ENCODE measurements around the gene LGR6.
"Not testable (repeated sequence)": the region's sequence is repeated elsewhere in the genome, so short reads cannot be mapped to it uniquely, and the experiment has no call there.

Gene LGR6

DNA sequence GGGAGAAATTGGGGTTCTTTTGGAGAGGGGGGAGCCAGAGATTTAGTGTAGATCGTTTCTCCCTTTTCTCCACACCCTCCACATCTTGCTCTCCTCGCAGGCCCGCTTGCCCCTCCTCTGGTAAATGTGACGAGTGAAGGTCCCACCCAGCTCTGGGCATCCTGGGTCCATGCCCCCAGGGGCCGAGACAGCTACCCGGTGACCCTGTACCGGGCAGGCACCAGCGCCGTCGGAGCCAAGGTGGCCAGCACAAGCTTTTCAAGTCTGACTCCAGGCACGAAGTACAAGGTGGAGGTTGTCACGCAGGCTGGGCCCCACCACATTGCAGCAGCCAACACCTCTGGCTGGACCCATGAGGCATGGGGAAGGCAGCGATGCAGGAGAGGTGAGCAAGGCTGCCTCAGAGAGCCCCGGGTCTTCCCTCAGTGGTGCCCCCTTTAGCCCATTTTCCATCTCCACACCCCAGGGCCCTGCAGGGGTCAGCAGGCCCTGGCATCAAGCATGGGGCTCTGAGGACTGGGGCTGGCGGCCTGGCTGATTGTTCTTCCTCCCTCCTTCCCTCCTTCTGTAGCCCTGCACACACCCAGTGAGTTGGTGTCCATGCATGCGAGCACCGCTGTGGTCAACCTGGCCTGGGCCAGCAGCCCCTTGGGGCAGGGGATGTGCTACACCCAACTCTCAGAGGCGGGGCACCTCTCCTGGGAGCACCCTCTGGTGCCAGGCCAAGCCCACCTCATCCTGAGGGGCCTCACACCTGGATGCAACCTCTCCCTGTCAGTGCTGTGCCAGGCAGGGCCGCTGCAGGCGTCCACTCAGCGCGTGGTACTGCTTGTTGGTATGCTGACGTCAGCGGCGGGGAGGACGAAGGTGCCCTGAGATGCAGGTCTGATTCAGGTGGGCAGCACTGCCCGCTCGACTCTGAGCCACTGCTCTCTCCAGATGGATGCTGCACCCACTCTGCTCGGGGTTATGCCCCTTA, 16.4 kb upstream of the LGR6 start:
- DNase-seq (ENCODE audit: low spot score): no peak

DNA sequence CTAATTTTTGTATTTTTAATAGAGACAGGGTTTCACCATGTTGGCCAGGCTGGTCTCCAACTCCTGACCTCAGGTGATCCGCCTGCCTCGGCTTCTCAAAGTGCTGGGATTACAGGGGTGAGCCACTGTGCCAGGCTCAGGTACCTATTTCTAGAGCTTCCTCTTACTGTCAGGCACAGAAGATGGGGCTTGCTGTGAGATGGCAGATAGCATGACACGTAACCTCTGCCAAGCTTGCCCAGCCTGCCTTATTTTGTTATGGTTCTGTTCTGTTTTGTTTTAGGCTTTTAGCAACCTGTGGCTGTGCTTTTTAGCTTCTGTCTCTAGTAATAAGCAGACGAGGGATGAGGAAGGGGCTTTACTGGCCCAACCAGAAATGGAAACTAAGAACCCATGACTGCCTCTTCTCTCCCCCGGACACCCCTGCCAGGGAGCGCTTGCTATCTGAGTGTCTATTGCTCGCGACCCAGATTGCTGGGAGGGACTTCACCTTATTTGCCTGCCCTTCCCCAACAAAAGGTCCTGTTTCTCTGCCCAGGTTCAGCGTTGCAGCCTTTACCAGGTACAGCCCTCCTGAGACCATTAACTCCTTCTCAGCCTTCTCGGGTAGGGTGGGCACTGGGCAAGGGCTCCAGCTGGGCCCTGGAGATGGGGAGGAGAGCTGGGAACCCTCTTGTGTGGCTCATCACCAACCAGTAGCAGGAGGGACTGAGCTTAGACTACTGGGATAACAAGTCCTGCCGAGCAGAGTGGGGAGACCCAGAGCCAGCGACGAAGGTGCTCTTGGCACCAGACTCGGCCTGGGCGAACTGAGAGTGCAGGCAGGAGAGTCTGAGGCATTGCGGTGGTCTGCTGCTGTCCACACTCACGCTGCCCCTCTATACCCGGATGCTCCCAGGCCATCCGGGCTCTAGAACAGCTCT, 13.5 kb upstream of the LGR6 start:
- no peak for DNase-seq (ENCODE audit: low spot score)

DNA sequence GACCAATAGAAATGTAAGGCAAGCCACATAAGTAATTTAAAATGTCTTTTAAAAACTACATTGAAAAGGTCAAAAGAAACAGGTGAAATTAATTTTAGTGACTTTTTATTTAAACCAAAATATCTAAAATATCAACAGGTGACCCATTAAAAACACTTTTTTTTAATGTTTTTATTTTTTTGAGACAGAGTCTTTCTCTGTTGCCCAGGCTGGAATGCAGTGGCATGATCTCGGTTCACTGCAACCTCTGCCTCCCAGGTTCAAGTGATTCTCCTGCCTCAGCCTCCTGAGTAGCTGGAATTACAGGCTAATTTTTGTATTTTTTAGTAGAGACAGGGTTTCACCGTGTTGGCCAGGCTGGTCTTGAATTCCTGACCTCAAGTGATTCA, 12.9 kb upstream of the LGR6 start:
- not testable (repeated sequence) for DNase-seq (ENCODE audit: low spot score)

- DNase-seq (ENCODE audit: low spot score): no peak
Measured at GRCh38 chr1:202181586-202181985, 12.0 kb upstream of the LGR6 start.

- no peak for DNase-seq (ENCODE audit: low spot score)
Measured at GRCh38 chr1:202182040-202182877, 11.3 kb upstream of the LGR6 start.

- peak; percentile 82 for DNase-seq (ENCODE audit: low spot score)
Measured at GRCh38 chr1:202184750-202185460, 8.7 kb upstream of the LGR6 start.

GRCh38 chr1:202186327-202186726, 7.3 kb upstream of the LGR6 start:
- no peak for DNase-seq (ENCODE audit: low spot score)

DNA sequence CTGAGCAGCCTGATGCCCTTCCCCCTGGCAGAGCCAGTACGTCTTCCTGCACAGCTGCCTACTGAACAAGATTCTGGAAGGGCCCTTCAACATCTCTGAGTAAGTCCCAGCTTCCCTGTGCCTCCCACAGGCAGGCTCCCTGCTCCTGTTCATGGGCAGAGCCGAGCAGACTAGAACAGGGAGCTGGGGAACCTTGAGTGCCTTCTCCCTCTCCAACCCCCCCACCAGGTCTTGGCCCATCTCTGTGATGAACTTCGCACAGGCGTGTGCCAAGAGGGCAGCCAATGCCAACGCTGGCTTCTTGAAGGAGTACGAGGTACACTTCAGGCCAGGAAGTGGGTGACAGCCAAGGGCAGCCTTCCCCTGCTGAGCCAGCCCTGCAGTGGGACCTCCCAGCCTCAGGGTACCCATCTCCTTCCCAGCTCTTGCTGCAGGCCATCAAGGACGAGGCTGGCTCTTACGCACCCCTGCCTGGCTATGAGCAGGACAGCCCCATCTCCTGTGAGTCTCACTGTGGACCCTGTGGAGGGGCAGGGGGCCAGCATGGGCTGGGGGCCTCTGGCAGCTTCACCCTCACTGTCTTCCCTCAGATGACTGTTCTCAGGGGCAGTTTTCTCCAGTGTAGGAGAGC, 6.4 kb upstream of the LGR6 start:
- DNase-seq (ENCODE audit: low spot score): no peak

DNA sequence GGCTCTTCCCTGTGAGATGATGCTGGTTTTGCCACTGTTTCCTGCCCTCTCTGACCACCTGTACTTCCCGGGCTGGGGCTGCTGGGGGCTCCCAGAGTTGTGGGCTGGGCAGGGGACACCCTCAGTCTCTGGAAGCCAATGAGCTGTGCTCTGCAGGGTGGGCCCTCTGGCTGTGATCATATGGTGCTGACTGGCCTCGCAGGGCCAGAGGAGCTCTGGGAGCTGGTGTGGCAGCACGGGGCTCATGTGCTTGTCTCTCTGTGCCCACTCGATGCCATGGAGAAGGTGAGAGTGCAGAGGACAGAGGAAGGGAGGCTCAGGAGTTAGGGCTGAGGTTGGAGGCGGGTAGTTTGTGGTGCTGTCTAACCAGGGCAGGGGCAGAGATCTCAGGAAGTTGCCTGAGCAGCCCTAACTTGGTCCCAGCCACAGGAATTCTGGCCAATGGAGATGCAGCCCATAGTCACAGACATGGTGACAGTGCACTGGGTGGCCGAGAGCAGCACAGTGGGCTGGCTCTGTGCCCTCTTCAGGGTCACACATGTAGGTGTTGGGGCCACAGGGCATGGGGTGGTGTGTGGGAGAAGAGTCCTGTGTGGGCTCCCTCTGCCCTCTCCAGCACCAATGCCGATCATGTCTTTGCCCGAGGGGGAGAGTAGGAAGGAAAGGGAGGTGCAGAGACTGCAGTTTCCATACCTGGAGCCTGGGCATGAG, 5.7 kb upstream of the LGR6 start:
- DNase-seq (ENCODE audit: low spot score): no peak

- DNase-seq (ENCODE audit: low spot score): peak; percentile 59
Measured at GRCh38 chr1:202189001-202189790, 4.4 kb upstream of the LGR6 start.

- no peak for DNase-seq (ENCODE audit: low spot score)
Measured at GRCh38 chr1:202189918-202190715, 3.5 kb upstream of the LGR6 start.

DNA sequence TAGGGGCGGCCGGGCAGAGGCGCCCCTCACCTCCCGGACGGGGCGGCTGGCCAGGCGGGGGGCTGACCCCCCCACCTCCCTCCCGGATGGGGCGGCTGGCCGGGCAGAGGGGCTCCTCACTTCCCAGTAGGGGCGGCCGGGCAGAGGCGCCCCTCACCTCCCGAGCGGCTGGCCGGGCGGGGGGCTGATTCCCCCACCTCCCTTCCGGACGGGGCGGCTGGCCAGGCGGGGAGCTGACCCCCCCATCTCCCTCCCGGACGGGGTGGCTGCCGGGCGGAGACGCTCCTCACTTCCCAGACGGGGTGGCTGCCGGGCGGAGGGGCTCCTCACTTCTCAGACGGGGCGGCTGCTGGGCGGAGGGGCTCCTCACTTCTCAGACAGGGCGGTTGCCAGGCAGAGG, 2.2 kb upstream of the LGR6 start:
- DNase-seq (ENCODE audit: low spot score): not testable (repeated sequence)

- peak; percentile 63 for DNase-seq (ENCODE audit: low spot score)
Measured at GRCh38 chr1:202192770-202193613, 607 bp upstream of the LGR6 start.

GRCh38 chr1:202194328-202194648, 689 bp downstream of the LGR6 start:
- no peak for DNase-seq (ENCODE audit: low spot score)

- no peak for DNase-seq (ENCODE audit: low spot score)
Measured at GRCh38 chr1:202197653-202198365, 4.2 kb downstream of the LGR6 start.

GRCh38 chr1:202198366-202198724, 4.7 kb downstream of the LGR6 start:
- DNase-seq (ENCODE audit: low spot score): no peak
